Lower leg skin (tissue), 4 donors: ENCODE measurements around the gene C10orf67. TPM values are rescaled to one million over a fixed set of nuclear protein-coding genes. Genes with fewer than 3 reads are reported as not detected.

Experiments used
- DNase-seq, 2 donors: peaks; one replicate each; pipeline ENCODE4 v3.0.0-alpha.2; 2019; ENCODE audit warnings: low spot score in 2 of 2
- H3K4me3 ChIP-seq: fragments of 200-600 bp; sonication (generic); 2 replicates; pipeline ENCODE4 v1.5.1; 2017; ENCODE audit warnings: mild to moderate bottlenecking, low read depth; ENCODE audit not compliant: poor library complexity, severe bottlenecking
- POLR2A ChIP-seq, 2 donors: fragments of 450-650 bp; IDR thresholded peaks; one replicate each; pipeline ENCODE4 v1.6.1; 2016 to 2017; ENCODE audit warnings: antibody characterized with exemption in 2 of 2, mild to moderate bottlenecking in 1 of 2, moderate library complexity in 1 of 2
- WGBS, 2 donors: methylation state at CpG; one replicate each; pipeline ENCODE4 v1.1.5; 2018; 5-methylcytosine and 5-hydroxymethylcytosine counted together
- intact Hi-C: fragments of 100-400 bp; cut with DNase I; formaldehyde crosslinking; loops from one replicate; pipeline ENCODE4 v1.15.0; 2023; ENCODE audit warnings: low total_unique reads
- total RNA-seq, 4 donors: library from RNA; depleted of rRNA; stranded (reverse); fragments of >200 nt; gene quantifications; one replicate each; pipeline ENCODE4 v1.1.0, GENCODE V29; 2016
- TF ChIP-seq, protein P1 (sequence below), 3 donors: fragments of 450-650 bp; IDR thresholded peaks; one replicate each; pipeline ENCODE4 v1.5.1; 2016; ENCODE audit warnings: antibody characterized with exemption in 3 of 3, mild to moderate bottlenecking in 3 of 3, moderate library complexity in 2 of 3

C10orf67 gene
- total RNA-seq, 4 donors from 2014 or later = 0.30 to 1.3 (median 0.65) TPM

DNA sequence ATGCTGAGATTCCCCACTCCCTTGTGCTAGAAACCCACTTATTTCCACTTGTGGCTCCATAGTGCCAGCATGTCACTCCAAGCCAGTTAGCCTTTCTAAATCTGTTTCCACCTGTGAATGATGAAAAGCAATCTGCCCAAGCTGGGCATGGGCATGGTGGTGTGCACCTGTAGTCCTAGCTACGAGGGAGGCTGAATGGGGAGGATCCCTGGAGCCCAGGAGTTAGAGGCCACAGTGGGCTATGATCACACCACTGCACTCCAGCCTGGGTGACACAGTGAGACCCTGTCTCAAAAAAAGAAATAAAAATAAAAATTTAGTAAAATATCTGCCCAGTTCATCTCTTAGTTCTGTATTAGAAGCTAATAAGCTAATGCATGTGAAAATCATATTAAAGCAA is 157.4 kb downstream of the C10orf67 start:
- WGBS, 2 donors = 90 to 93% methylated on average over 1 of the region's 1 CpG
- TF ChIP-seq, protein P1, sequence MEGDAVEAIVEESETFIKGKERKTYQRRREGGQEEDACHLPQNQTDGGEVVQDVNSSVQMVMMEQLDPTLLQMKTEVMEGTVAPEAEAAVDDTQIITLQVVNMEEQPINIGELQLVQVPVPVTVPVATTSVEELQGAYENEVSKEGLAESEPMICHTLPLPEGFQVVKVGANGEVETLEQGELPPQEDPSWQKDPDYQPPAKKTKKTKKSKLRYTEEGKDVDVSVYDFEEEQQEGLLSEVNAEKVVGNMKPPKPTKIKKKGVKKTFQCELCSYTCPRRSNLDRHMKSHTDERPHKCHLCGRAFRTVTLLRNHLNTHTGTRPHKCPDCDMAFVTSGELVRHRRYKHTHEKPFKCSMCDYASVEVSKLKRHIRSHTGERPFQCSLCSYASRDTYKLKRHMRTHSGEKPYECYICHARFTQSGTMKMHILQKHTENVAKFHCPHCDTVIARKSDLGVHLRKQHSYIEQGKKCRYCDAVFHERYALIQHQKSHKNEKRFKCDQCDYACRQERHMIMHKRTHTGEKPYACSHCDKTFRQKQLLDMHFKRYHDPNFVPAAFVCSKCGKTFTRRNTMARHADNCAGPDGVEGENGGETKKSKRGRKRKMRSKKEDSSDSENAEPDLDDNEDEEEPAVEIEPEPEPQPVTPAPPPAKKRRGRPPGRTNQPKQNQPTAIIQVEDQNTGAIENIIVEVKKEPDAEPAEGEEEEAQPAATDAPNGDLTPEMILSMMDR (IDR thresholded peaks at IDR 0.05) = no peak
- TF ChIP-seq POLR2A (IDR thresholded peaks at IDR 0.05) = no peak
- no peak for DNase-seq
- no peak overlapping the region for H3K4me3 ChIP-seq
- intact Hi-C loops = no loop called here

DNA sequence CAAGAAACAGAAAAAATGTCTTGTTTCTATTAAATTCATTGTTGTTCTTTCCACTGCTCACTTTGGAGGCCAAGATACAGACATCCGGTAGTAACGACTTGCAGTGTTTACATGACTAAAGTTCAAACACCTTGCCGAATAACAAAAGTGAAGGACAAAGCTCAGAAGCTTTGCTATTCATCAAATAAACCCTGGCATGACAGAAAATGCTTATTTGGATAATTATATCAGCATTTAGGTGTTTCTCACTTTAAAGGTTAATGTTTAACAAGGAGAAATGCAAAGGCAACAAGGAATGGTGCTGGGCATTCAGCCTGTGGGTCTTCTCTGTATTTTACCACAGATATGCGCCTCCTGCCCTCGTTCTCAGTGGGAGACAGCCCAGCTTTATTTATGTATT is 157.9 kb downstream of the C10orf67 start:
- DNase-seq = no peak
- TF ChIP-seq, protein P1 (IDR thresholded peaks at IDR 0.05) = no peak
- no peak for TF ChIP-seq POLR2A (IDR thresholded peaks at IDR 0.05)
- no peak overlapping the region for H3K4me3 ChIP-seq
- intact Hi-C loops = no loop called here
- WGBS, 2 donors = 27 to 28% methylated on average over 5 of the region's 5 CpGs

DNA sequence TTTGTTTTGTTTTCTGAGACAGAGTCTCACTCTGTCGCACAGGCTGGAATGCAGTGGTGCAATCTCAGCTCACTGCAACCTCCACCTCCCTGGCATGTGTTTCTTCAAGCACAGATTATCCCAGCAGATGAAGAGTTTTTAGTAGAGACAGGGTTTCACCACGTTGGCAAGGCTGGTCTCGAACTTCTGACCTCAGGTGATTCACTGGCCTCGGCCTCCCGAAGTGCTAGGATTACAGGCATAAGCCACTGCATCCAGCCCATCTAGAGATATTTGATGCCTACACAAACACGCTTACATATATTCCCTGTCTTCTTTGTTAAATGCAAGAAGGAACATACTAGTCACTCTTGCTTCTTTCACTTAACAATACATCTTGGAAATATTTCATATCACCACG is 158.4 kb downstream of the C10orf67 start:
- intact Hi-C loops = no loop called here
- TF ChIP-seq POLR2A (IDR thresholded peaks at IDR 0.05) = no peak
- TF ChIP-seq, protein P1 (IDR thresholded peaks at IDR 0.05) = no peak
- WGBS, 2 donors = 57 to 64% methylated on average over 7 of the region's 7 CpGs

GRCh38 chr10:23174977-23175512 is 169.6 kb downstream of the C10orf67 start:
- no peak for DNase-seq
- intact Hi-C loops = no loop called here
- H3K4me3 ChIP-seq = no peak overlapping the region
- TF ChIP-seq, protein P1 (IDR thresholded peaks at IDR 0.05) = no peak
- 15 to 27% methylated on average over 14 of the region's 14 CpGs for WGBS, 2 donors

More for the DNA sequence above, 158.4 kb downstream of the C10orf67 start:
- DNase-seq = no peak
- H3K4me3 ChIP-seq = no peak overlapping the region

DNA sequence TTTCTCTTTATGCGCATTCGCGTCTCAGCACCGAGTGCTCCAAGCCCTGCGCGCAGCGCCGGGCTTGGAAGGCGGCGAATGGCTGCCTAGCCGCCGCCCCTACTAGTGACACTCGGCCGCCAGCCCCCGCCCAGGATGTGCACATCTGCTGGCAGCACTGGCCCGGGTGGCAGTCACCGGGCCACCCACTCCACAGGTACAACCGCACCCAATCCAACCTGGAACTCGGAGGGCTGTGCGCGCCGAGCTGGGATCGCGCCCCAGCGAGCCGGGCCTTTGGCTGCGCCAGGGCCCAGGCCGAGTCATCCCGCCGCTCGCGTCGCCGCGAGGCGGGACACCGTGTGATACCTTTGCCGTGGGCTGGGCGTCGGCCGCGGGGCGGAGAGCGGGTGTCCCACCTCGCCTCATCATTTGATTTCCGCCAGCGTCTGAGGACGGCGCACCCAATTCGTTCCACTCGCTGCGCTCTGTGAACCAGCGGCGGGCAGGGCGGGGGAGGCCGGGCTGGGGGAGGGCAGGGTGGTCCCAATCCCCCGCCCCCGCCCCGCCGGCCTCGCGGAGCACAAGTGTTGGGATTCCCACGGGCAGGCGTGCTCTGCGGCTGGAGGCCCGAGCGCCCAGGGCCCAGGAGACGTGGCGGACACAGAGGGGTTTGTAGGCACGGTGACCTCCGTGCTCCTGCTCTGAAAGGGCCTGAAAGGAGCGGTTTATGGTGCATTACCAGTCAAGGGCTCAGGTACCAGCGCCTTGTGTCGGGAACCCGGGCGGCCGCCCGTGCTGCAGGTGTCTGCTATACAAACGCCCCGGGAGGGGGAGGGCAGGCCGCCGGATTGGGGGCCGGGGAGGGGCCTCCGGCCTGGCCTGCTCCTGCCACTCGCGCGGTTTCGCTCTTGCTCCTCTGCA is 170.3 kb downstream of the C10orf67 start:
- H3K4me3 ChIP-seq = no peak overlapping the region

More for the DNA sequence above, 170.3 kb downstream of the C10orf67 start:
- DNase-seq = no peak
- TF ChIP-seq, protein P1 (IDR thresholded peaks at IDR 0.05) = no peak
- TF ChIP-seq POLR2A (IDR thresholded peaks at IDR 0.05) = no peak
- intact Hi-C loops = no loop called here
- 3 to 4% methylated on average over 56 to 63 of the region's 88 CpGs for WGBS, 2 donors
